OCI-LY3 (cell line): ENCODE results near the gene MOB3B.

ENCODE experiments used
- EZH2phosphoT487 ChIP-seq: fragments of 200-600 bp; shearing (Covaris generic); IDR thresholded peaks from 2 replicates; pipeline ENCODE4 v1.6.1; 2018; ENCODE audit warnings: antibody characterized with exemption, mixed run types, low read depth
- TF ChIP-seq, protein P1 (sequence below): fragments of 200-600, 300-600 bp; sonication (generic); IDR thresholded peaks from 2 replicates; pipeline ENCODE4 v1.5.1; 2014; ENCODE audit warnings: antibody characterized with exemption, low read length, low read depth

DNA sequence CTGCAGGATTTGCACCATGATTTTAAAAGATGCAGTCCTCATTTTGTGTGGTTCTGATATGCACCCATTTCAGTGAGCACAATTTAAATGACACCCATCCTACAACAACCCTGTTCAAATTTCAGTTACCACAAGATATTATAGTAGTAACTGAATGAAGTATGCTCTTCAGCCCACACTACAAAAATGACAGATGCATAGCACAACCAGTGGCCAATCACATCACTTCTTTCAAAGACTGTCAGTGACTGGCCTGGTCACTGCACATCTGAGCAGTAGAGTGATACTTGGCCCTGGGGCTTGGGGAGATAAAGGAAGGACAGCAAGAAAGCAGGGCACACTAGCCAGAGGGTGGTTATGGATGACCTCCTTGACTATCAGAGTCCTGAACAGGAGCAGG is 25.4 kb downstream of the MOB3B start:
- TF ChIP-seq, protein P1, sequence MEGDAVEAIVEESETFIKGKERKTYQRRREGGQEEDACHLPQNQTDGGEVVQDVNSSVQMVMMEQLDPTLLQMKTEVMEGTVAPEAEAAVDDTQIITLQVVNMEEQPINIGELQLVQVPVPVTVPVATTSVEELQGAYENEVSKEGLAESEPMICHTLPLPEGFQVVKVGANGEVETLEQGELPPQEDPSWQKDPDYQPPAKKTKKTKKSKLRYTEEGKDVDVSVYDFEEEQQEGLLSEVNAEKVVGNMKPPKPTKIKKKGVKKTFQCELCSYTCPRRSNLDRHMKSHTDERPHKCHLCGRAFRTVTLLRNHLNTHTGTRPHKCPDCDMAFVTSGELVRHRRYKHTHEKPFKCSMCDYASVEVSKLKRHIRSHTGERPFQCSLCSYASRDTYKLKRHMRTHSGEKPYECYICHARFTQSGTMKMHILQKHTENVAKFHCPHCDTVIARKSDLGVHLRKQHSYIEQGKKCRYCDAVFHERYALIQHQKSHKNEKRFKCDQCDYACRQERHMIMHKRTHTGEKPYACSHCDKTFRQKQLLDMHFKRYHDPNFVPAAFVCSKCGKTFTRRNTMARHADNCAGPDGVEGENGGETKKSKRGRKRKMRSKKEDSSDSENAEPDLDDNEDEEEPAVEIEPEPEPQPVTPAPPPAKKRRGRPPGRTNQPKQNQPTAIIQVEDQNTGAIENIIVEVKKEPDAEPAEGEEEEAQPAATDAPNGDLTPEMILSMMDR = no peak
- no peak for TF ChIP-seq EZH2phosphoT487
